MM.1S (cell line): ENCODE results near the gene MSANTD2.
"Not testable (repeated sequence)": the region's sequence is repeated elsewhere in the genome, so short reads cannot be mapped to it uniquely, and the experiment has no call there.

Experiments
- DNase-seq: peaks from one replicate; pipeline ENCODE4 v3.0.0-alpha.2; 2015
- H2AFZ ChIP-seq: fragments of 300-600 bp; sonication (generic); 2 replicates; pipeline ENCODE4 v1.6.0; 2016; ENCODE audit warnings: antibody characterized with exemption, low read length
- H3F3A ChIP-seq: fragments of 300-600 bp; sonication (generic); 2 replicates; pipeline ENCODE4 v1.6.1; 2016; ENCODE audit warnings: mild to moderate bottlenecking, antibody characterized with exemption, low read length, moderate library complexity, mixed read lengths; ENCODE audit not compliant: insufficient read depth
- H3K27ac ChIP-seq: fragments of 300-600 bp; sonication (generic); 2 replicates; pipeline ENCODE4 v1.5.1; 2016; ENCODE audit warnings: mild to moderate bottlenecking, low read length
- H3K27me3 ChIP-seq: fragments of 300-600 bp; sonication (generic); replicated peaks from 2 replicates; pipeline ENCODE4 v1.6.0; 2016; ENCODE audit warnings: low read length; ENCODE audit not compliant: insufficient read depth
- H3K36me3 ChIP-seq: fragments of 300-600 bp; sonication (generic); replicated peaks from 2 replicates; pipeline ENCODE4 v1.6.1; 2016; ENCODE audit warnings: mild to moderate bottlenecking, low read length, mixed read lengths; ENCODE audit not compliant: insufficient read depth
- H3K4me1 ChIP-seq: fragments of 300-600 bp; sonication (generic); 2 replicates; pipeline ENCODE4 v1.6.1; 2016; ENCODE audit warnings: low read length, mixed read lengths
- H3K4me2 ChIP-seq: fragments of 300-600 bp; sonication (generic); 2 replicates; pipeline ENCODE4 v1.6.0; 2016; ENCODE audit warnings: low read depth, low read length
- H3K4me3 ChIP-seq: fragments of 300-600 bp; sonication (generic); 2 replicates; pipeline ENCODE4 v1.5.1; 2016; ENCODE audit warnings: low read length, mixed read lengths
- H3K79me2 ChIP-seq: fragments of 300-600 bp; sonication (generic); 2 replicates; pipeline ENCODE4 v1.6.1; 2016; ENCODE audit warnings: mixed run types, low read length, mixed read lengths
- H3K9ac ChIP-seq: fragments of 300-600 bp; sonication (generic); 2 replicates; pipeline ENCODE4 v1.6.1; 2016; ENCODE audit warnings: low read length, mixed read lengths
- H3K9me2 ChIP-seq: fragments of 300-600 bp; sonication (generic); replicated peaks from 2 replicates; pipeline ENCODE4 v1.6.1; 2016; ENCODE audit warnings: mild to moderate bottlenecking, low read length, mixed read lengths; ENCODE audit not compliant: insufficient read depth
- H3K9me3 ChIP-seq: fragments of 300-600 bp; sonication (generic); replicated peaks from 2 replicates; pipeline ENCODE4 v1.6.1; 2016; ENCODE audit warnings: mild to moderate bottlenecking, low read length, mixed read lengths; ENCODE audit not compliant: insufficient read depth
- H4K20me1 ChIP-seq: fragments of 300-600 bp; sonication (generic); 2 replicates; pipeline ENCODE4 v1.6.1; 2016; ENCODE audit warnings: mild to moderate bottlenecking, low read length, moderate library complexity, mixed read lengths; ENCODE audit not compliant: insufficient read depth
- CTCF ChIP-seq: fragments of 300-600 bp; sonication (generic); IDR thresholded peaks from 2 replicates; pipeline ENCODE4 v1.5.1; 2016; ENCODE audit warnings: antibody characterized with exemption, low read length, mixed read lengths
- EZH2 ChIP-seq: fragments of 300-600 bp; sonication (generic); optimal IDR thresholded peaks from 2 replicates; pipeline ENCODE3; 2017; ENCODE audit warnings: low read depth, mild to moderate bottlenecking, antibody characterized with exemption, low read length, mixed read lengths
- EZH2phosphoT487 ChIP-seq: fragments of 300-600 bp; sonication (generic); IDR thresholded peaks from 2 replicates; pipeline ENCODE4 v1.6.1; 2018; ENCODE audit warnings: antibody characterized with exemption, low read length

MSANTD2 gene

GRCh38 chr11:124779568-124779967, 20.6 kb downstream of the MSANTD2 start:
- no peak overlapping the region for H3K9ac ChIP-seq
- no peak overlapping the region for H3K4me2 ChIP-seq
- DNase-seq = no peak
- H2AFZ ChIP-seq = no peak overlapping the region
- H4K20me1 ChIP-seq = no peaks in the 10 kb centered on the region; the same call in 1 of the 2 replicates
- no peaks in the 10 kb centered on the region for H3K9me3 ChIP-seq
- no peaks in the 10 kb centered on the region for H3K36me3 ChIP-seq
- H3K9me2 ChIP-seq = no peaks in the 10 kb centered on the region
- no peak overlapping the region for H3K27ac ChIP-seq
- no peaks in the 10 kb centered on the region; the same call in 1 of the 2 replicates for H3K79me2 ChIP-seq
- TF ChIP-seq EZH2phosphoT487 (no peak), EZH2 (no peak), CTCF (no peak)
- H3K4me3 ChIP-seq = no peak overlapping the region
- H3F3A ChIP-seq = peaks cover 5% of the 10 kb centered on the region; the same call in 1 of the 2 replicates
- peaks cover 10% of the 10 kb centered on the region for H3K4me1 ChIP-seq
- H3K27me3 ChIP-seq = no peaks in the 10 kb centered on the region

GRCh38 chr11:124778281-124778680, 21.9 kb downstream of the MSANTD2 start:
- no peak overlapping the region for H3K4me3 ChIP-seq
- no peak overlapping the region for H3K4me2 ChIP-seq
- H3K79me2 ChIP-seq = no peaks in the 10 kb centered on the region; the same call in 1 of the 2 replicates
- DNase-seq = no peak
- no peak overlapping the region for H2AFZ ChIP-seq
- no peak overlapping the region for H3K9ac ChIP-seq
- H3K27ac ChIP-seq = no peak overlapping the region
- H3K36me3 ChIP-seq = no peaks in the 10 kb centered on the region
- no peaks in the 10 kb centered on the region for H3K9me3 ChIP-seq
- TF ChIP-seq EZH2 (no peak), EZH2phosphoT487 (no peak), CTCF (no peak)
- H4K20me1 ChIP-seq = no peaks in the 10 kb centered on the region
- no peaks in the 10 kb centered on the region for H3K4me1 ChIP-seq
- H3F3A ChIP-seq = no peaks in the 10 kb centered on the region; the same call in 1 of the 2 replicates
- H3K9me2 ChIP-seq = no peaks in the 10 kb centered on the region
- H3K27me3 ChIP-seq = no peaks in the 10 kb centered on the region

DNA sequence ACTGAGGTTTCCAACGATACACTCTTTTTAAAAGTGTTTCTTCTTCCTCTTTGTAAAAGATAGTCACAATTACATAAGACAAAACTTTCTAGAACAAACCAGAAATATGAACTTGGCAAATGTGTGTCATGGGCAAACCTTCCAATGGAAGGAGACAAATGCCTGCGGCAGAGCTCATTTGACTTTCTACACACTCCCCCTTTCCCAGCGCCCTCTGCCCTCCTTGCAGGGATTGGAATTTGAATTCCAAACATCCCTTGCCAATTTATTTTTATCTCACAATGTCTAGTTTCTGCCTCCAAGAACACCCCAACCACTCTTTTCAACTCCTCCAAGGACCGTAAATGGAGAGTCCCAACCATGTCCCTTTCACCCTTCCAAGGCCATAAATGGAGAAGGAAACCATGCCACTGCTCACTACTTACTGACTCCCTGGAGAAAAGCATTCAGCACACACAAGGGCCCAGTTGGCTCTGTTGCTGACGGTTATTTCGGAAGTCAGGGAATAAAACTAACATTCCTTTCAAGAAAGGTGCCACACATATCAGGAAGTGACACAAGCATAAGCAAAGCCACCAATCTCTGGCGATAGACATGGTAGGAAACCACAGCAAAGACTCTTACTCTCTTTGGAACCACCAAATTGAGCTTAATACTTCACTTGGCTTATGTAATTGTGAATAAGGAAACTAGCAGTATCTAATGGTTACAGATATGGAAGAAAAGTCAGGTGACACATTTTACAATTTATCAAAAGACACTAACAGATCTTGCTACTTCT, 23.2 kb downstream of the MSANTD2 start:
- H3K9ac ChIP-seq = no peak overlapping the region
- H3K4me3 ChIP-seq = no peak overlapping the region
- H2AFZ ChIP-seq = no peak overlapping the region
- H4K20me1 ChIP-seq = no peaks in the 10 kb centered on the region
- no peaks in the 10 kb centered on the region for H3K27me3 ChIP-seq
- H3K79me2 ChIP-seq = no peaks in the 10 kb centered on the region; the same call in 1 of the 2 replicates
- H3F3A ChIP-seq = no peaks in the 10 kb centered on the region; the same call in 1 of the 2 replicates
- no peaks in the 10 kb centered on the region for H3K9me3 ChIP-seq
- no peak overlapping the region for H3K27ac ChIP-seq
- TF ChIP-seq EZH2phosphoT487 = no peak
- TF ChIP-seq EZH2 = no peak
- no peak for TF ChIP-seq CTCF
- H3K36me3 ChIP-seq = no peaks in the 10 kb centered on the region
- no peak overlapping the region for H3K4me2 ChIP-seq
- DNase-seq = no peak
- H3K4me1 ChIP-seq = no peaks in the 10 kb centered on the region
- no peaks in the 10 kb centered on the region for H3K9me2 ChIP-seq

- H3K27ac ChIP-seq, H3K4me2 ChIP-seq, H3K9me3 ChIP-seq, H2AFZ ChIP-seq, DNase-seq, H4K20me1 ChIP-seq, H3F3A ChIP-seq, H3K4me3 ChIP-seq, H3K27me3 ChIP-seq, H3K9ac ChIP-seq, H3K79me2 ChIP-seq, H3K4me1 ChIP-seq, H3K36me3 ChIP-seq, H3K9me2 ChIP-seq: not testable (repeated sequence)
These were observed 29.2 kb downstream of the MSANTD2 start for GRCh38 chr11:124770959-124771358.
